Hematopoietic multipotent progenitor cell treated with erythropoietin and hydrocortisone succinate and interleukin-3 and kit ligand, for 17 days (in vitro differentiated cells): ENCODE measurements around the gene LIG3.
"Not testable (repeated sequence)": the region's sequence is repeated elsewhere in the genome, so short reads cannot be mapped to it uniquely, and the experiment has no call there.

Source experiments
- DNase-seq: peaks from one replicate; pipeline ENCODE4 v3.0.0-alpha.2; 2015; ENCODE audit warnings: low spot score

The LIG3 gene

DNA sequence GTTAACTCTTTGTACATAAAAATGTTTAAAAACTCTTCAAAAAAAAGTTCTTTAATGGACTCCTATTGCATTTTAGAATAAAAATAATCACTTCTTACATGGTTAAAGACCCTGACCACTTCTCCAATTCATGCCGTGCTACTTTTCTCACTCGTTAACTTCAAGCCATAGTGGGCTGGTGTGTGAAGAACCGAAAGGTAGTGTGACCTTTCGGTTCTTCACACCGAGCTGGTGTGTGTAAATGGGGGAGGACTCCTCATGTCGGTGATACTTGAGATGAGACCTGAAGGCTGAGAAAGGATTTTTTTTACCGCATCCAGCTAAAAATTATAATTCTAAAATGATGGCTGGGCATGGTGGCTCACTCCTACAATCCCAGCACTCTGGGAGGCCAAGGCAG is 61.1 kb downstream of the LIG3 start:
- no peak for DNase-seq

DNA sequence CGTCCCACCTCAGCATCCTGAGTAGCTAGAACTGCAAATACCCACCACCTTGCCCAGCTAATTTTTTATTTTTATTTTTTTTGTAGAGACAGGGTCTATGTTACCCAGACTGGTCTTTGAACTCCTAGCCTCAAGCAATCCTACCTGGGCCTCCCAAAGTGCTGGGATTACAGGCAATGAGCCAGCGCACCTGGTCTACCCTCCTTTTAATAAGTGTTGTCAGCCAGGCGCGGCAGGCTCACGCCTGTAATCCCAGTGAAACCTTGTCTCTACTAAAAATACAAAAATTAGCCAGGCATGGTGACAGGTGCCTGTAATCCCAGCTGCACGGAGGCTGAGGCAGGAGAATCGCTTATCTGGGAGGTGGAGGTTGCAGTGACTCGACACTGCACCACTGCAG is 63.9 kb downstream of the LIG3 start:
- DNase-seq = no peak

DNA sequence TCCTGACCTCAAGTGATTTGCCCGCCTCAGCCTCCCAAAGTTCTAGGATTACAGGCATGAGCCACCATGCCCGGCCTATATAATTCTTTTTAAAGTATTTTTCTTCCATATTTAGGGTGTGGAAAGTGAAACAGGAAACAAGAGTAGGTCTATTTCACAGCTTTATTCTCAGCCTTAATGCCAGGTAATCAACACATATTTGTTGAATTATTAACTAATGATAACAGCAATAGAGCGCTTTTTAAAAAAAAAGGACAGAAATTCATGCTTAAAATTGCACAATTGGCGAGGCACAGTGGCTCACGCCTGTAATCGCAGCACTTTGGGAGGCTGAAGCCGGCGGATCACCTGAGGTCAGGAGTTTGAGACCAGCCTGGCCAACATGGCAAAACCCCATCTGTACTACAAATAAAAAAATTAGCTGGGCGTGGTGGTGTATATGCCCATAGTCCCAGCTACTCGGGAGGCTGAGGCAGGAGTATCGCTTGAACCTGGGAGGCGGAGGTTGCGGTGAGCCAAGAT is 65.2 kb downstream of the LIG3 start:
- DNase-seq = not testable (repeated sequence)

DNA sequence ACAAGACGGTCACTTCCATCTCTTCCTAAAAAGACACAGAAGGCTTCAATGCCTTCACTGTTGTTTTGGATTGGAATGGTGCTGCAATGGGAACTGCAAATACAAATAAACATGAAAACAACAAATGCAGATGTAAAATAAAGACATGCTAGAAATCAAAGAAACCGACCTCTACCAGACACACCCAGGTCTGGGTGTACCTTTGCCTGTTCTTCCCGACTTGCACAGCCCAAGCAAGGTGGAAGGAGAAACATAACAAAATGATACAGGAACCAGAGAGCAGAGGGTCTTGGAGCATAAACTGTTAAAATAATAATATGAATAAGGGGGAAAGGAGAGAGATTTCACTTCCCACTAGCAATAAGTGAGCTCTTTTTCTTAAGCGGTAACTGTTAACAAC is 65.9 kb downstream of the LIG3 start:
- no peak for DNase-seq

DNA sequence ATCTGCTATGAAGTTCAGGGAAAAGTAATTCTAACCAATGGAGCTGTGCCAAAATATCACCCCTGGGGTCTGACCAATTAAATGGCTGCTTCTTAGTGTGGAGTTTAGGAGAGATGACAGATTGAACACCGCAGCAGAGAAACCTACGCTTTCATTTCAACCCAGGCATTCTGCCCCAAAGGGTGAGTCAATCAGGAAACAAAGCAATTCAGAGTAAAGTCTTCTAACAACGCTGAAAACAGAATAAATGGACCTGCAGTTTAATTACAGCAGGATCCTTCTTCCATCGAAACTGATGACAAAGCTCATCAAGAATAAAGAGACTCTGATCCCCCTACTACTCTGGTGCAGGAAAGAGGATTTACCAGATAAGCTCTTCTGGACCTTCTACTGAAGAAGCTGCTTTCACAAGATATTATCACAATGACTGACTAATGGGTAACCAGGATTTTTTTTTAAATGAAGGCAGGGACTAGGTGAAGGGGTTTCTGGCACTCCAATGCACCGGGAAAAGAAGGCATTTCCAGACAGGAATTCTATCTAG is 66.5 kb downstream of the LIG3 start:
- no peak for DNase-seq

DNA sequence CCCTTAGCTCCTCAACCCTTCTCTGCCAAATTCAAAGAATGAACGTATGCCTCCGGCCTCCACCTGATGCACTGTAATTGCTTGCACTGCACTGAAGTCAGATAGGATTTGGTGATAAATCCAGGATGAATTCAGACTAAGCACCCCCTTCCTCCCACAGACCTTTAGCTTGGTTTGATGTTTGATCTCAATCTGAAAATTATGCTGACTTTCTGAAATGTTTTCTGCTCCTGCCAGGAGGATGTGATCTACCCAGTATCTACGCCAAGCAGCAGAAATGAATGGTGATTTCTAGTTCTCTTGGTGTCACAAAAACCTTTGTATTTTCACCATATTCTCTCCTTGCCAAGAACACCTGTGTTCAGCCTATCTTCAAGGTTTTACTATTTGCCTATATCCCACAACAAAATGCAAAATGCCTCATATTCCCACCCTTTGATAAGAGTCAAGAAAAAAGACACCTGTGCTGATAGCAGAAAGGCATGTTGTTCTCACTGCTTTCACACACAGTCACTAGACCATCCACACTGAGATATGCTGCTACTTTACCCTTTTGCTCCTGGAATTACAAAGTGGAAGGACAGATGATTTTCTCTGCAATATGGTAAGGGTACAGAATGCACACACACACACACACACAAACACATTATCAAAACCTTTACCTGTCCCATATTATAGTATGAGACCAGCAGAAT is 68.5 kb downstream of the LIG3 start:
- no peak for DNase-seq

DNA sequence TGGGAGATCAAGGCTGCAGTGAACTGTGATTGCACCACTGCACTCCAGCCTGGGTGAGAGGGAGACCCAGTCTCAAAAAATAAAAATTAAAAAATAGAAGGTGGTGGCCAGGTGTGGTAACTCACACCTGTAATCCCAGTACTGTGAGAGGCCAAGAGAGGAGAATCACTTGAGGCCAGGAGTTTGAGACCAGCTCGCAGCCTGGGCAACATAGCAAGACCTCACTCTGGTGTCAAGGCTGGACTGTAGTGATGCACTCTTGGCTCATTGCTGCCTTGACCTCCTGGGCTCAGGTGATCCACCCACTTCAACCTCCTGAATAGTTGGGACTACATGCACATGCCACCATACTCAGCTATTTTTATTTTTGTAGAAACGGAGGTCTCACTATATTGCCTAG is 69.9 kb downstream of the LIG3 start:
- no peak for DNase-seq

DNA sequence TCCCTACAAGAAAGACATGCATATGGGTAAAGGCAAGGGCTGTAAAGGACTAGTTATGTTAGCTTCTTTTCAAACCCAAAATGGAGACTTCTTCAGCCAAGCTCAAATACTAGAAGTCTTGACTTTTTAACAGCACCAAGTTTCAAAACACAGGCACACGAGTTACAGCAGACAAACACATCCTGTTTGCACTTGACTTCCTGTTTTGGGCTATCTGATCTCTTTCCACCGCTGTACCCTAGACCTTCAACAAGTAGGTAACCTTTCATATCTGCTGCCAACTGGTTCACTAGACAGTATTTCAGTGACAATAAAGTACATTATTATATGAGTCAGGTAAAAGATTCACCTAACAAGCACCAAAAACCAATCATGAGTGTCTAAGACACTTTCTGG is 70.9 kb downstream of the LIG3 start:
- DNase-seq = peak; percentile 52

DNA sequence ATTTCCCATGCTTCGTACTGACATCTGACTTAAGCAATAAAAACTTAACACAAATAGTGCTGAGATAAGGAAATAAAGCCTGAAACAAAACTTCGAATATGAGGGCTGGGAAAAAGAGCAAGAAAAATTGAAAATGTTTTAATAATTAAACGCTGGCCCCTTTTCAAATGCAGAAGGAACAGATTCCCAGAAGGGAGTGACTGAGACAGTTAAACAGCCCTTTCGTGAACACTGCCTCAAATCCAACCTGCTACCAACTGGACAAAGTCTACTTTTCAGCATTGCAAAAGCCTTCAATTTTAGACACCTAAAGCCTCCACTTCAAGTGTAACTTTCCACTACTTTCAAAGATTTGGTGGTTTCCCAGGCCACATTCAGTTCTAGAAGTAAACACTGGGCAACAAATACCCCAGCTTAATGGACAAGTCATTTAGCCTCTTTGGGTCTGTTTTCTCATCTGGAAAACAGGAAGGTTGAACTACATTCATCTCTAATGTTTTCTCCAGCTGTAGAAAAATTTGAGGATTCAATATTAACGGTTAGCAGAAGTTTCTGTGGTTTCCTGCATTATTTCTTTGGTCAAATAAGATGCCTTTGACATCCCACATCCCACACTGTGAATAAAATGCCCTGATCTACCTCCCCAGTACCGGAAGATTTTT is 71.4 kb downstream of the LIG3 start:
- DNase-seq = peak; percentile 43

DNA sequence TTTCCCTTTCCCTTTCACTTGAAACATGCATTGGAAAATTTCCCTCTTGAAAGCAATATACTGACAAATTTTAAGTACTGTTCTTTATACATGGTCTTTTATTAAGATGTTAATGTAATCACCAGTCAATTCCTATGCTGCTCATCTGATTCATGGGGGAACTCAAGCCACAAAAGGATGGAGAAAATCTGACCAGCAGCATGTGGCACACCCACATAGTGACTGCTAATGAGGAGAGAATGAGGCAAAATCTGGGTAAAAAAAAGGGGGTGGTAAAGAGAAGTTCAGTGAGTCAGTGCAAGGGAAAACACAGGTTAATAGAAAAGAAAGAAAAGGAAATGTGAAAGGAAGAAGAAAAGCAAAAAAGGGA is 71.9 kb downstream of the LIG3 start:
- DNase-seq = no peak

DNA sequence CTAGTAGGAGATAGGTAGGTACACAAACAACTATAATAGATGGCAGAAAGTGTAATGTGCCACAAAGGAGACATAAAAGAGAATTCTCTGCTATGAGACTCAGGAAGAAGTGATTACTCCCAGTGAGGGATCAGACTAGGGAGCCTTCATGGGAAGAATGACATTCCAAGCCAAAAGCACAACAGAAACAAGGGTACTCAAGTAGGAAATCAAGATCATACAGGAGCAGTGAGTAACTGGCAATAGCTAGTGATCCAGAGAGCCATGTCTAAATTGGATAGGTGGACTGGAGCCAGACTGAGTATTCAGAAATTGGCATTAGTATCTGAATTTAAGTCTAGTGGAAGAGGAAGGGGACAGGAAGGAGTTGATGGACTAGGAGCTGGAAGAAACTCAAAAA is 72.5 kb downstream of the LIG3 start:
- no peak for DNase-seq

DNA sequence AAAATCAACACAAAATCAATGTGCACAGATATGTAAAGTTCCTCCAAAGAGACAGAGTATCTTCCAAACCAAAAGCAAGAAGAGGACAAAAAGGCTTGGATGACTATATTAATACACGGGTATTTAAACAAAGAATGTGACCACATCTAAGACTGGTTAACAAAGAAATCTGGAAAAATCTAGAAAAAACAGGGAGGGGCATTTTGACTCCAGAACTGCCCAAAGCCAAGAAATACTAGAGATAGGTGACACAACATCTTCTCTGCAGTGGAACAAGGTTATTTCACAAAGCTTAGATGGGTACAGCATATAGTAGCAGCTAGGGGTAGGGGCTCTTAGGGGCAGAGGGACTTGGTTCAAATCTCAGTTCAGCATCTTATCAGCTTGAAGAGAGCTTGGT is 72.9 kb downstream of the LIG3 start:
- no peak for DNase-seq

DNA sequence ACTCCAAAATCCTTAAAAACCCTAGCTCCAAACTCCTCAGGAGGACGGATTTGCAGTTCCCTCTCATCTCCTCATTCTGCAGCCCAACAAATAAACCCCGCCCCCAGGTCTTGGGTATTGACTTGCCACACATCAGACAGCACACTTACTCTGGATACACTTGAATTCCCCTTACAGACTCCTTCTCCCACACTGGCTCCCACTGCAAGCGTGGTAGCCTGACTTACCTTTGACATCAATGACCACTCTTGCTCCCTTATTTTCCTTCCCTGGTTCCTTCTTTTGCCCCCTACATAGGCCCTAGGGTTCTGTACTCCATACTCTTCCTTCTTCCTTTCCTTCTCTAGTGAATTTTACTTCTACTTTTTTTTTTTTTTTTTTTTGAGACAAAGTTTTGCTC is 75.7 kb downstream of the LIG3 start:
- DNase-seq = no peak

DNA sequence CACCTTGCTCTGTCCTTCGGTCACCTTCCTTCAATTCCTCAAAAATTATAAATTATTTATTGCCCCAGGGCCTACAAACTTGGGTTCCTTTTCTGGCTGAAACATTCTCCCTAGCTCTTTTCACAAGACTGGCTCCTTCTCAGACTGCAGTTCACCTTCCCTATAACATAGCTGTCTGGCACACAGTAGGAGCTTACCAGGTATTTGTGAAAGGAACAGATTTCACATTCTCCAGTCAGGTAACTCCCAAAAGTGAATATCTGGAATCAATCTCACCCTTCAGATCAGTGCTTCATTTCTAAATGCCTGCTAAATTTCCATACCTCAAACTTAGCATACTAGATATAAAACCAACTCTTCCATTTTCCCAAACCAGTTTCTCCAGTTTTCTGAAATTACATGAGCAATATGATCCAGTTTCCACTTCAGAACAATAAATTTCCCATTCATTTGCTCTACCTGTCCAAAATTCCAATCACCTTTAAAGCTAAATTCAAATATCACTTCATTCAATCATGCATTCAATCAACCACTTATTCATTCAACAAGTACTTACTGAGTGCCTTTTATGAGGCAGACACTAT is 77.1 kb downstream of the LIG3 start:
- no peak for DNase-seq
